Right hindlimb (tissue), 1 donor: ENCODE results near the gene LCP2.
A peak's percentile ranks its signal among the peaks of the same experiment; 100 is the strongest.
"Not testable (repeated sequence)": the region's sequence is repeated elsewhere in the genome, so short reads cannot be mapped to it uniquely, and the experiment has no call there.

Experiments
- DNase-seq: peaks from one replicate; pipeline ENCODE4 v3.0.0-alpha.2; 2018

LCP2 gene

GRCh38 chr5:170247363-170247762 is 50.2 kb downstream of the LCP2 start:
- no peak for DNase-seq

GRCh38 chr5:170246126-170246870 is 51.3 kb downstream of the LCP2 start:
- DNase-seq: no peak

- not testable (repeated sequence) for DNase-seq
Measured at GRCh38 chr5:170245436-170245835, 52.1 kb downstream of the LCP2 start.

GRCh38 chr5:170238456-170239196 is 59.0 kb downstream of the LCP2 start:
- no peak for DNase-seq

DNA sequence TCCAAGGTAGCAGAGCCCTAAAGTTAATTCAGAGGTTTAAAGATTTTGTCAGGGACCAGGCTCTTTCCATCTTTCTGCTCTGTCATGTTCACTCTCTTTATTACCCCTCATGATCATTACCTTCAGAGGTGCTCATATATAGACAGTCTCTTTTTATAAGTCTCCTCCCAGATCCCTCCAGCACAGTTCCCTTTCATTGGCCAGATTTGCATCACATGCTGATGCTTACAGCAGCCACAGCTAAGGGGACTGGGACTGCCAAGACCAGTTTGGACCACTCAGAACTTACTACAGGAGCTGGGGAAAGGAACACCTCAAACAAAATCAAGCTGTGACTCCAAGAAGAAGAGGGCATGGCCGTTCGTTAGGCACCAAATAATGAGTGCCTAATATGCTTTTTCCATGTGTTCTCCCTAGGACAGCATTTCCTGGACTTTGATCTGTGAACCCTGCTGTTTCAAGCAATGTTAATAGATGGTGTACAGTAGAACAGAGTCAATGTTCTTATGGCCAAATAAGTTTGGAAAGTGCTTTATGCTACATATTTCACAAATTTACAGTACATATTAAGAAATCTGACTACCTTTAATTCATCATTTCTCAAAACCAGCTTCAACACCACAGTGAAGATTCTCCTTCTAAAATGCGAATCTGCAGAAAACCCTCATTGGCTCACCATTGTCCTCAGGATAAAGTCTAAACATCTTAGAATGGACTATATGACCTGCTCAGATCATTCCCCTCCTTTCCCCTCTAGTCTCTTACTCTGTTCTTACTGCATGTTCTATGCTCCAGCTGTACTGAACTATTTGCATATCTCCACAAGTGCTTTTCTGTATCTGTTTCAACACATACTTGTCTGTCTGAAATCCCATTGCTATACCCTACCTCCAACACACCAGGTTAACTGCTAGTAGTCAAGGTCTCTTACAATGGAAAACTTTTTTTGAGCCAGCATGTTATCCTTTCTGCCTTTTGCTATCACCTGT is 61.4 kb downstream of the LCP2 start:
- no peak for DNase-seq

DNA sequence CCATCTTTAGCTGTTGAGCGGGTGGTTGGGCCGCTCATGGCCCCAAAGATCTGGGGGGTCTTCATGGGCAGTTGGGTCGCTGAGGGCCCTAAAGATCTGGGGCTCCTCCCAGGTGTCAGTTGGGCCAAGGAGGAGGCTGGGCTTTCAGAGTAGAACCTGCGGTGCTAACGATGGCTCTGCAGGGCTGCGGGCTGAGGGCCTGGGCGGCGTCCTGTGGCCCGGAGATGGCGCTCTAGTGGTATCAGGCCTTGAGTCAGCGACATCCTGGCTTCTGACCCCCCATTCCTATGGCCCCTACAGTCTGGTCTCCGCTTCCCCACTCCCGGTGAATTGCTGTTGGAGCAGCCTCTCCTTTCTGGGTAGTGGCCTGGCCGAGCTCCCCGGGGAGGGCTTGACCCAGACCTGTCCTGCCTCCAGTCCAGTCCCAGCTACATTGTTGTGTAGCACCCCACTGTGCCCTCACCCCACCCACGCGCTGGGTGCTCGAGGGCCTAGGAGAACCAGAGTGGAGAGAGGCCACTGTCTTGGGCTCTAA is 64.2 kb downstream of the LCP2 start:
- DNase-seq: no peak

GRCh38 chr5:170232786-170233185 is 64.8 kb downstream of the LCP2 start, which contains the start of gene C5orf58:
TSS of gene C5orf58 (plus strand) at chr5:170232985. CDS start at chr5:170234977, 1,992 bp downstream.
- no peak for DNase-seq

- DNase-seq: peak; percentile 41
Measured at GRCh38 chr5:170228762-170229435, 68.7 kb downstream of the LCP2 start.

DNA sequence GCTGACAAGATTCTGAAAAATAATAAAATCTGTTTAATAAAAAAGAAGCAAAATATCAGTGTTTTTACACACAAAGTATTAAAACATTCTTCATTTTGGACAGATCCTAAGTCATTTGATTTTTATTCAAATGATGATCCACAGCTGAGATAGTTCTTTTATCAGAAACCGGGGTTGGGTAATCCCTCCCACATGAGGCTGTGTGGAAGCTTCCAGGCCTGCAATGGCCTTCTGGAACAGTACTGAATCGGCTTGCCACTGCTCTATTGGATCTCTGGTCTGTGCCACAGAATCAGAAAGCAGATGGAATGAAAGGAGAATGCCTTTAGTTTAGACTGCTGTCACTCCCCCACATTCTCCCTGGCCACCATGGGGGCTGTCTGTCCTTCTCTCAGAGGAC is 70.9 kb downstream of the LCP2 start:
- no peak for DNase-seq

GRCh38 chr5:170226129-170226615 is 71.4 kb downstream of the LCP2 start:
- DNase-seq: no peak

- peak; percentile 83 for DNase-seq
Measured at GRCh38 chr5:170225326-170226128, 72.0 kb downstream of the LCP2 start.

- no peak for DNase-seq
Measured at GRCh38 chr5:170223906-170224305, 73.7 kb downstream of the LCP2 start.

GRCh38 chr5:170223360-170223759 is 74.2 kb downstream of the LCP2 start:
- peak; percentile 47 for DNase-seq

DNA sequence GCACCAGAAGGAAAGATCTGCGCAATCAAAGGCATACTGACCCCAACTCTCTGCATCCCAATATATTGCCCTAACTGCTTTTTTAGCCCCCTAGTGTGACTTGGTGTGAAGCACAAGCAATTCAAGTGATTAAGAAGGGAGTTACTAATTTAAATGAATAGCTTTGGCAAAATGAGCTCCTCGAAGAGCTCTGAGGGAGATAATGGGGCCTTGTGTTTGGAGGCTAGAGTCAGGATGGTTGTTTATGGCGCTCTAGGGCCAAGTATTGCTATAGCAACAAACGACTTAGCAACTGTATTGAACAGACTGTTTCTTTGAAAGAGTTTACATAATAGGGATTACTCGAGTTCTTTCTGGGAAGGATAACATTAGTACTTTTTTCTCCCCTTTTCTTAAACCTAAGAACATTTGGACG is 76.2 kb downstream of the LCP2 start:
- DNase-seq: peak; percentile 71

DNA sequence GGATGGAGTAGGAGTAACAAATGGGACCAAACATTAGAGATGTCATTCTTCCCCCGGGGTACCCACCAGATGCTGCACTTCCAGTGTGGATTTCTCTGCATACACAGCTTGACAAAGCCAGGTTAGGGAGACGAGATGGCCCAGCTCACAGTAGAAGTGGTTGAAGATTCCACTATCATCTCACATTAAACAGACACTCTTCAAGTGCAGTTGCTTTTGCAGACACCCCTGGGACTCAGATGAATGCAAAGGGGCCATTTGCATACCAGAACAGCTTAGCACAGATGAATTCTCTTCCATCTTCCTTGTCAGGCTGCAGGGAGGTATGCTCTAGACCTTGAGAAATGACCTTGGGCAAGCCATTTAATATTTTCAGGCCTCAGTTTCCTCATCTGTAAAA is 77.4 kb downstream of the LCP2 start:
- no peak for DNase-seq

- DNase-seq: no peak
Measured at GRCh38 chr5:170219615-170220014, 78.0 kb downstream of the LCP2 start.

DNA sequence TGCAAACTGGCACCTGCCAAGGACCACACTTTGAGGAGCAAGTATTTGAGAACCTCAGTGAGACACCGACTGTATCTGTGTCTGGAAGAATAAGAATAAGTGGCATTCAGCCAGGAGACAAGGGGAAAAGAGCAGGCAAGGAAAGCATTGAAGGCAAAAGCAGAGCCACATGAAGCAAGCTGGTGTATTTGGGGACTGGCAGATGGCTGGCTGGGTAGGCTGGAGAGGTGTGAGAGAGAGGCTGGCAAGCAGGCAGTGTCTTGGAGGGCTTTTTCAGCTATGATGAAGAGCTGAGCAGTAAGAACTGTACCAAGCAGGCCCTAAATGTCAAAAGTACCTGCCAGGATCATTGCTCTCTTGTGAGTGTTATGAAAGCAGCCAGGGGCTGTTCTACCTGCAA is 78.9 kb downstream of the LCP2 start:
- DNase-seq: no peak

DNA sequence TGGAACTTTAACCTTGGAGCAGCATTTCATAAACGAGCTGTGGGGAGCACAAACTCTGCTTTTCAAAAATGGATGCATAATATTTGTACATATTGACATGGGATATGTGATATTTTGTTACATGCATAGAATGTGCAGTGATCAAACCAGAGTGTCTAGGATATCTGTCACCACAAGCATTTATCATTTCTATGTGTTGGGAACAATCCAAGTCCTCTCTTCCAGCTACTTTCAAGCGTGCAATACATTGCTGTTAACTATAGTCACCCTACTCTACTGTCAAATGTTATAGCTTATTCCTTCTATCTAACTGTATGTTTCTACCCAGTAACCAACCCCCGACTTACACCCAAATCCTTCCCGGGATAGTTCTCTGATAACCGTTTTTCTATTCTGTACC is 79.7 kb downstream of the LCP2 start:
- DNase-seq: no peak

DNA sequence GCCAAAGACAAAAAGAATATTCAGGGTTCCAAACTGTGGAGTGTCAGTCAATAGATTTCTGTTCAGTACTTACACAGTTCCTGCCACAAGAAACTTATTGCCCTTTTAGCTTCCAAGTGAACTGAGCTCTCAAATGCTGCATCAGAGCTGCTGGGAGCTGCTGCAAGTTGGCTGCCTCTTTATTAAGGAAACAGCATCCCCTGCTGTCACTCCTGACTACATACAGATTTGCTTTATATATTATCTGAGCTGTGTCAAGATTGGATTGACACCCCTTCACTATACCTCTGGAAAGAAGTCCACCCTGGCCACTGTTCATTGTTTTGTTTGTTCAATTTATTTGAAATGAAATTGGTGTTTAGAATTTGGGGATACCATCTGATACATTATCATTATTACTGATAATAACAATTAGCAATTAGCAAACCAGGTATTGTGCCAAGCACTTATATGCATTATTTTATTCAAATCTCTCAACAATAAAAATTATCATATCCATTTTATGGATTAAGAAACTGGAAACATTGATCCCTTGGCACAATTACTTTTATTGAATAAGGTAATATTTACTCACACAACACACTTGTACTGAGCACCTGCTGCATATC is 81.2 kb downstream of the LCP2 start:
- DNase-seq: peak; percentile 67

DNA sequence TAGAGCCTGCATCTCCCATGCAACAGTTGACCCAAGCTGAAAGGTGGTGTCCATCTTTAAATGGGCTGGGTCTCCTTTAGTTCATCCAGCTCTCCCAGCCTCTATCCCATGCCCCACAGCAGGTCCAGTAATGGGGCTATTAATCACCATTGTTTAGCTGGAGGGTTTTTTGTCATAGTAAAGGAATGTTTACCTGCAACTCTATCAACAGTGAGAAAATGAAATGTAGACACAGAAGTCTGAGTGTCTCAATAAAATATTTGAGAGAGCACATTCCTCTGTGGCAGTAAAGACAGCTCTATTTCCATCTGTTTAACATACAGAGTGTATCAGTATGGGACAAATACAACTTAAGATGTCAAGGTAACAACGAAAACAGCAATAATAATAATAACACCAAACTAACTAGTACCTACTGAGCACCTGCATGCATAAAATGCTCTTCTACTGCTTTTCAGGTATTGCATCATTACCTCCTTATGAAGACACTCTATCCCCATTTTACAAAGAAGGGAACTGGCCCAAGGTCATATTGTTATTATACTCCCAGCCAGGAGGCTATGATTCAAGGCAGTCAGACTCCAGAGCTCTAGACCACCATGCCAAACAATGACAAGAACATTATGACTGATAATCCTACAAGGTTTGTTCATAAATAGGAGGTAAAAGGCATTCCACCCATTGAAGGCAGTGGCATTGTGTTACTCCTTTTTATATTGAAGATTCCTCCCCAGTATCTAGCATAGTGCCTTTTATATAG is 85.8 kb downstream of the LCP2 start:
- DNase-seq: no peak
